ENCODE results near the gene RPL39L. TPM values are rescaled to one million over a fixed set of nuclear protein-coding genes. Genes with fewer than 3 reads are reported as not detected.
"Not testable (repeated sequence)": the region's sequence is repeated elsewhere in the genome, so short reads cannot be mapped to it uniquely, and the experiment has no call there.

The RPL39L gene
- total and polyA plus RNA-seq, 7 donors = 0.32 to 1.8 (median 0.73) TPM; not detected in 1

GRCh38 chr3:187136337-187136736 lies 3.0 kb downstream of the RPL39L start:
- H3K4me3 ChIP-seq = no peak overlapping the region
- no peak for DNase-seq
- 97 to 100% (median 97%) methylated on average over 1 of the region's 1 CpG for WGBS, 3 donors
- intact Hi-C loops (cut with DNase I) = no loop called here
- H3K4me1 ChIP-seq = no peaks in the 10 kb centered on the region
- no peaks in the 10 kb centered on the region for H3K36me3 ChIP-seq (ENCODE audit: insufficient read depth in 1 of 2, low read depth in 1 of 2)
- H3K9me3 ChIP-seq = no peaks in the 10 kb centered on the region
- TF ChIP-seq CTCF (IDR thresholded peaks at IDR 0.05) = no peak
- H3K27ac ChIP-seq = no peak overlapping the region
- H3K27me3 ChIP-seq (ENCODE audit: insufficient read depth in 3 of 3, low read length in 2 of 3) = no peaks in the 10 kb centered on the region
- no peak for ATAC-seq

GRCh38 chr3:187135172-187135690 lies 4.1 kb downstream of the RPL39L start:
- H3K27me3 ChIP-seq (ENCODE audit: insufficient read depth in 3 of 3, low read length in 2 of 3); H3K4me1 ChIP-seq; H3K9me3 ChIP-seq; ATAC-seq; H3K36me3 ChIP-seq (ENCODE audit: insufficient read depth in 1 of 2, low read depth in 1 of 2); H3K27ac ChIP-seq; DNase-seq; H3K4me3 ChIP-seq; intact Hi-C loops (cut with DNase I): not testable (repeated sequence)
- WGBS, 3 donors = 90 to 95% (median 95%) methylated on average over 11 of the region's 11 CpGs

GRCh38 chr3:187133181-187133580 lies 6.1 kb downstream of the RPL39L start:
- H3K9me3 ChIP-seq; H3K27ac ChIP-seq; H3K27me3 ChIP-seq (ENCODE audit: insufficient read depth in 3 of 3, low read length in 2 of 3); DNase-seq; H3K4me1 ChIP-seq; H3K4me3 ChIP-seq; H3K36me3 ChIP-seq (ENCODE audit: insufficient read depth in 1 of 2, low read depth in 1 of 2); ATAC-seq; intact Hi-C loops (cut with DNase I): not testable (repeated sequence)
- 82 to 94% (median 89%) methylated on average over 2 of the region's 2 CpGs for WGBS, 3 donors

GRCh38 chr3:187132666-187133065 lies 6.6 kb downstream of the RPL39L start:
- intact Hi-C loops (cut with DNase I) = no loop called here
- no peak overlapping the region for H3K27ac ChIP-seq
- H3K4me3 ChIP-seq = no peak overlapping the region
- H3K36me3 ChIP-seq (ENCODE audit: insufficient read depth in 1 of 2, low read depth in 1 of 2) = no peaks in the 10 kb centered on the region
- WGBS, 3 donors = 93 to 99% (median 94%) methylated on average over 2 of the region's 2 CpGs
- no peak for DNase-seq
- no peak for ATAC-seq
- H3K27me3 ChIP-seq (ENCODE audit: insufficient read depth in 3 of 3, low read length in 2 of 3) = no peaks in the 10 kb centered on the region
- no peaks in the 10 kb centered on the region for H3K4me1 ChIP-seq
- no peak for TF ChIP-seq CTCF (IDR thresholded peaks at IDR 0.05)
- no peaks in the 10 kb centered on the region for H3K9me3 ChIP-seq

- 92 to 98% (median 93%) methylated on average over 3 of the region's 3 CpGs for WGBS, 3 donors
Measured at GRCh38 chr3:187131981-187132380, 7.3 kb downstream of the RPL39L start.

More at GRCh38 chr3:187131981-187132380, 7.3 kb downstream of the RPL39L start:
- ATAC-seq = no peak
- Histone ChIP-seq H3K9me3 (no peaks in the 10 kb centered on the region), H3K4me1 (no peaks in the 10 kb centered on the region), H3K36me3 (ENCODE audit: insufficient read depth in 1 of 2, low read depth in 1 of 2) (no peaks in the 10 kb centered on the region), H3K4me3 (no peak overlapping the region), H3K27ac (no peak overlapping the region), H3K27me3 (ENCODE audit: insufficient read depth in 3 of 3, low read length in 2 of 3) (no peaks in the 10 kb centered on the region)
- no peak for DNase-seq
- intact Hi-C loops (cut with DNase I) = no loop called here
- TF ChIP-seq CTCF (IDR thresholded peaks at IDR 0.05) = no peak
